NCI-H146 (cell line): ENCODE data around the gene TRAK1.

ENCODE experiments used
- DNase-seq: peaks from one replicate; lab custom pipeline; 2025; lab: John Stamatoyannopoulos, UW

The TRAK1 gene

DNA sequence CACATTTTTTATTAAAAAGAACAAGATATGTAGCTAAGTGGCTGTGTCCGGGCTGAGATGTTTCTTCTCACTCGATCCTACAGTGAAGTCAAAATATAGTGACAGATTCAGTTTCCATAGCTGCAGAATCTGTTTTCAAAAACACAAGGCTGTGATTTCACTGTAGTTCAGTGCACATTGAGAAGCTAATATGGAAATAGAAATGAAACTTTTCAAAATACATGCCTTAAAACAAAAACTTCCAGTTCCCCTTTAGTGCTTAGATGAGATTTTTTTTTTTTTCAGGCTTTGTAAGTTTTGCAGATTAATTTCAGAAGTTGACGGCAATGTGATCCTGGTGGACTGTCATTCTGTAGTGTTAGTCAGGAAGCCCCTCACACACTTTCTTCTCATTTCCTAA, 23.8 kb upstream of the TRAK1 start:
- no peak for DNase-seq

DNA sequence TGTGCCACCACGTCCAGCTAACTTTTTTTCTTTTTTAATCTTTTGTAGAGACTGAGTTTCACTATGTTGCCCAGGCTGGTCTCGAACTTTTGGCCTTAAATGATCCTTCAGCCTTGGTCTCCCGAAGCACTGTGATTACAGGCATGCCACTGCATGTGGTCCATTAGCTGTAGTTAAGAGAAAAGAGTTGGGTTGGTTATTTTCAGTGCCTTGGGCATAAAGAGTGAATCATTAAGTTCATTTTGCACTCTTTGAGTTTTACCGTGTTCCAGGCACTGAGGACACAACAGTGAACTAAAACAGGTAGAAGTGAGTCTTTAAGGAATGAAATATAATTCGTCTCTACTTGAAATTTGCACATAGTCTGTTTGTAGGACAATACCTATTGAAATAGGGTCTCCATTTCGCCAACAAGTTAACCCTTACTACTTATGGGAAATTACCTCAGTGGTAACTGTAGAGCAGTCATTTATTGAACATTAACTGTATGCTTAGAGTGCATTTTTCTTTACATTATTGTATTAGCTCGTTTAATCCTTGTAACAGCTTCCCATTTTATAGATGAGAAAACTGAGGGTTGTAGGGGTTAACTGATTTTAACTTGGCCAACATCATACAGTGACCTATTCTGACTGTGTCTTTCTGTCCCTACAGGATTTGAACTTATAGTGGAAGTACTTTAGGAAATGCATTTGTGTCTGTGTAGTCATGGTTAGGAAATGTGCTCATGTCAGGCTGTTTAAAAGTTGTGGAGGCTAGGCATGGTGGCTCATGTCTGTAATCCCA, 22.7 kb upstream of the TRAK1 start:
- DNase-seq, result no peak

DNA sequence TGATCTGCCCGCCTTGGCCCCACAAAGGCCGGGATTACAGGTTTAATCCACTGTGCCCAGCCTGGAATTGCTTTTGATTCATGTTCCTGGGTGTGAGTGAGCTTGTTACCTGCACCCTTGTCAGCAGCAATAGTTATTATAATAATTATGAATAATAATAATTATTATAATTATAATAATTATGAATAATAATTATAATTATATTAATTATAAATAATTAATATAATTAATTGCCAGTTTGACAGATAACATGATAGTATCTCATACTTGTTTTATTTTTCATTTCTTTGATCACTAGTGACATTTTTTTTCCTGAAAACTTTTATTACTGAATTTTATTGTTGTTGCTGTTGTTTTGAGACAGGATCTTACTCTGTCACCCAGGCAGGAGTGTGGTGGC, 21.1 kb upstream of the TRAK1 start:
- no peak for DNase-seq

DNA sequence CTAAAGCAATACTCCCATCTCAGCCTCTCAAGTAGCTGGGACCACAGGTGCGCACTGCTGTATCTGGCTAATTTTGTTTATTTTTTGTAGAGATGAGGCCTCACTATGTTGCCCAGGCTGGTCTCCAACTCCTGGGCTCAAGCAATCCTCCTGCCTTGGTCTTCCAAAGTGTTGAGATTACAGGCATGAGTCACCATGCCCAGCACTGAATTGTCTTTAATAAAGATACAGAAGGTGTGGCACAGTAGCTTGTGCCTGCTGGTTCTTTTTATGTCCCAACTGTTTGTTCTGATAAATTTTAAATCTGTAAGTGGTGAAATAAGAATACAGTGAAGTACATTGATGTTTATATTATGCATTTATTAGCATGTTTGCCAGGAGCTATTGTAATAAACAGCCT, 20.6 kb upstream of the TRAK1 start:
- DNase-seq, result no peak

- peak; percentile 44 for DNase-seq
Observed at GRCh38 chr3:42071904-42072812, 19.0 kb upstream of the TRAK1 start.

GRCh38 chr3:42072831-42073301, 18.3 kb upstream of the TRAK1 start:
- no peak for DNase-seq

GRCh38 chr3:42077785-42078184, 13.4 kb upstream of the TRAK1 start:
- DNase-seq, result no peak

GRCh38 chr3:42078677-42079076, 12.5 kb upstream of the TRAK1 start:
- no peak for DNase-seq

DNA sequence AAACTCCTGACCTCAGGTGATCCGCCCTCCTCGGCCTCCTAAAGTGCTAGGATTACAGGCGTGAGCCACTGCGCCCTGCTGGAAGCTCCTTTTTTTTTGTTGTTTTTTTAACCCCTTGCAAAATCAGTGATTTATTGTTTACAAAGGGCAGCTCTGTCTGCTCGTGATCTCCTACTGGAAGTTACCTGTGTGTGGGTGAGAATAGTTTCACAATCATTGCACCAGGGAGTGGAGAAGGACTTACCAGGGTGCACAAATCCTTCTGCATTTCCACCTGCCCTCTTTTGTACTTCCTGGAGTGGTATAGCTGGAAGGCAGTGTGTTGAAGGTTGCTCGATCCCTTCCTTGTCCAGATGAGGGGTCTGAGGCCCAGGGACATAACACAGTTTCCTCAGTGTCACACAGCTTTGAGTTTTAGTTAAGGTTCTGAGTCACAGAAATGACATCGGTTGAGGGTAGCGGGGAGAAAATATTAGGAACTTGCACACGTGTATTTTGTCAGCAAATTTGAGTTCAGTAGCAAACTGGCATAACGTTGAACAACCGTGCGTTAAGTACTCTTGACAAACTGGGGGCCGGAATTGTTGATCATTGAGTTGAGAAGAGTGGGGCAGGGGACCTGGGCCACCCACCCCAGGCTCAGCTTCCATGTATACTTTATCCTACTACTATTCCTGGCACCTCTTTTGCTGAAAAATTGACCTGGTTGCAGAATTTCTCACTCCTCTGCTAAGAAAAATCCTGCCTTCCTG, 11.3 kb upstream of the TRAK1 start:
- no peak for DNase-seq

DNA sequence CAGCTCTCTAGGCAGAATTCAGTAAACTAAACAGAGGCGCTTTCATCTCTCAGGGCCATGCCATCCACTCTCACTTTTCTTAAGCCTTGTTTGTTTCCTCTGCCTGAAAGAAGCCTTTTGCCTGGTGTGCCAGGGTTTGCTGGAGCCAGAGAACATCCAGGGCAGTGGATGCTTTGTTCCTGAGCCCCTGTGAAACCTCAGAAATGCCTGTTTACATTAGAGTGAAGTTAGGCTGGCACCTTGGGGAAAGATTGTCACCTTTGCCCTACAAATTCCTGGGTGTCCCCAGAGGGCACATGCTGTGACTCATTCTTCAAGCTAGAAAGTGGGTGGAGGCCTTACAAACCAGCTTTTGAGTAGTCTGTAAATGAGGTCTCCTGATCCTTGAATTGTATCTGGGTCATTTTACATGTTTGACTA, 10.7 kb upstream of the TRAK1 start:
- no peak for DNase-seq

GRCh38 chr3:42081838-42082473, 9.2 kb upstream of the TRAK1 start:
- no peak for DNase-seq

GRCh38 chr3:42084586-42084985, 6.6 kb upstream of the TRAK1 start:
- no peak for DNase-seq

GRCh38 chr3:42085641-42086376, 5.3 kb upstream of the TRAK1 start:
- DNase-seq, result no peak

DNA sequence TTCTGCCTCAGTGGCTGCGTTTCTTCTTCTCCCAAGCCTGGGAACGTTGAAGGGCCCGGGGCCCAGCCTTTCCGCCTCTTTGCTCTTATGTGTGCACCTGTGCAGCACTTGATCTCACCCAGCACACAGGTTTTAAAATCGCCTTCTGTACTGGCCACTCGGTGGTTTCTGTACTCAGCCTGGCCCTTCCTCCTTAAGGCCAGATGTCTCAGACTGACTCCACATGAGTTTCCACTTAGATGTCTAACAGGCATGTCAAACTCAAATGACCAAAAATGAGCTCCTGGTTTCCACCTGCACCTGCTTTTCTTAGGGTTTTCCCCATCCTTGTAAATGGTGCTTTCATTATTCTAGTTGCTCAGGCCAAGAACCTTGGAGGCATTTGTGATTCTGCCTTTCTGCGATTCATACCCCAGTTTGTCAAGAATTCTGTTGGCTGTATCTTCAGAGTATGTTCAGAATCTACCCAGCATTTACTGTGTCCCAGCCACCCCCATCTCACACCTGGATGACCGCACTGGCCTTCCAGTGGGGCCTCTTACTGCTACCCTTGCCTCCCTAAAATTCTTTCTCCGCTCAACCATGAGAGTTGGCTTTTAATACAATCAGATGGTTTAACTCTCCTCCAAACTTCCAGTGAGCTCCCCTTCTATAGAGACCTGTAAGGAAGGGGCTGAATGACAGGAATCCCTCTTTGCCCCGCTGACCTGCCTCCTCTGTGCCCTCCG, 2.2 kb upstream of the TRAK1 start:
- DNase-seq, result no peak

DNA sequence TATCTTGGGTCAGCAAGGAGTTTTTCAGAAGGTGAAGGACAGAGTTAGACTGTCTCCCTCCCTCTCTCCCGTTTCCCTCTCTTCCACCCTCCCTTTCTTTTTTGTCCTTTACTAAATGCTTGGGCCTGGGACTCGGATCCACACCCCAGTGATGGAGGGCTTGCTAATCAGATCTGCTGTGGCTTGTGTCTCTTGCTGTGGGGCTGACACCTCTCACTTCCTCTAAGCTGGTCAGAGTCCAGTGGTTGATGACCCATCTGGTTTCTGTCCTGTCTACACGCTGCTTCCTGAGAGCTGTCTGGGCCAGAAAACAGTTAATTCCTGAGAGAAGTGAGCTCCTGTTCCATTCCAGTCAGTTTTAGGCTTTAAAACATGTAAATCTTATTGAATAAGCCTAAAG, 849 bp downstream of the TRAK1 start:
- DNase-seq, result no peak

DNA sequence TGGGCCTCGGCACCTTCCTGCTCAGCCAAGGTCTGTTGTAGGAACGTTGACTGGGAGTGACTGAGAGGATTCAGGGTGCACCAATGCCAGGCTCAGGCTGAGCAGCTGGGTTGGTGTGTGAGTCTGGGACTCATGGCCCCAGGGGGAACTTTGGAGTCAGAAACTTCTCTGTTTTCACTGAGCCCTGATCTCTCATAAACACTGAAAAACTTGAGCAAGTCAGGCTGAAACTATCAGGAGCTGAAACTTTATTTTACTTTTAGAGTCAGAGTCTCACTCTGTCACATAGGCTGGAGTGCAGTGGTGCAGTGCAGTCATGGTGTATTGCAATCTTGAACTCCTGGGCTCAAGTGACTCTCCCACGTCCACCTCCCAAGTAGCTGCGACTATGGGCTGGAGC, 3.0 kb downstream of the TRAK1 start:
- DNase-seq, result no peak

- DNase-seq, result no peak
Observed at GRCh38 chr3:42094691-42095391, 3.7 kb downstream of the TRAK1 start.

DNA sequence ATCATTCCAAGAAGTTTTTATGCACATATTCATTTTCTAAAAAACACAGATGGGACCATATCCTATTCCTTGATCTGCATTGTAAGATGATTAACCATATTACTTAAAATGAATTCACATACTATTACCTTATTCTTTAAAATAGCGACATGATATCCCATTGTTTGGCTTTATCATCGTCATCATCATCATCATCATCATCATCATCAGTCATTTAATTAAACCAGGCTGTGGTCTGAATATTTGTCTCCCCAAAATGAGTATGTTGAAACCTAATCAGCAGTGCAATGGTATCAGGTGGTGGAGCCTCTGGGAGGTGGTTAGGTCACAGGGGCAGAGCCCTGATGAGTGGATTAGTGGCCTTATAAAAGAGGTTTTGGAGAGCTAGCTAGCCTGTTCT, 4.4 kb downstream of the TRAK1 start:
- no peak for DNase-seq

DNA sequence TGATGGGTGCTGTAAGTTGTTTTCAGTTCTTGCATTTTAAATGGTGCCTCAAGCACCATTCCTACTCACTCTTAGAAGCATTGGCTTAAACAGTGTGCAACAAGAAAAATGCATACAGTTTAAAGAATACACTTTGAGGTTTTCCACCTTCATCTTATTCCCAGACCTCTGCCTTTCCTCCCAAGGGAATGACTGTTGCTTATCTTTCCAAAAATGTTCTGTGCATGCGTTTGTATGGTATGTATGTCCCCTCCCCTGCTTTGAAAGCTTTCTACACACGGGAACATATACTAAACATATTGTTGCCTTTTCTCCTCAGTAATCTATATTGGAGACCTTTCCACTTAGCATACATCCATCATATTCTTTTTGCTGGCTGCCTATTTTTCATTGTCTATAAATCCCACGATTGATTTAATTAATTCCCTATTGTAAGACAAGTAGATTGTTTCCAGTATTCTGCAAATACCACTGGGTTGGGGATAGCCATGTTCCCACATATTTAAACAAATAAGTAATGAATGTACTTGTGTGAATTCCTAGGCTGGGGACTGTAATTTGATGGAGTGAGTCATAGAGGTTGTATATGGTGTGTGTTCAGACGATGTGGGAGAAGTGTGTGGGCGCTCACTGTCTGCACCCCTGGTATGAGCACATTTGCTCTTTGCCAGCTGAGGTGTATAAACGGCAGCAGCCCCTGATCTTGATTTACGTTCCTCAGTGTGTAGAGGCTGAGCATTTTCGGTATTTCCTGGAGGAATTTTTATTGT, 5.8 kb downstream of the TRAK1 start:
- no peak for DNase-seq
